ENCODE measurements around the gene C17orf58.

- TF ChIP-seq CTCF (IDR thresholded peaks at IDR 0.05; ENCODE audit: insufficient read depth, low read length) = no peak
- no peak for TF ChIP-seq GABPA (IDR thresholded peaks at IDR 0.05; ENCODE audit: low read depth)
Measured at GRCh38 chr17:68013385-68013784, 17.1 kb upstream of the C17orf58 start.

Measured in HL-60 (cell line).